ENCODE measurements around the gene DMRTB1.

The DMRTB1 gene

DNA sequence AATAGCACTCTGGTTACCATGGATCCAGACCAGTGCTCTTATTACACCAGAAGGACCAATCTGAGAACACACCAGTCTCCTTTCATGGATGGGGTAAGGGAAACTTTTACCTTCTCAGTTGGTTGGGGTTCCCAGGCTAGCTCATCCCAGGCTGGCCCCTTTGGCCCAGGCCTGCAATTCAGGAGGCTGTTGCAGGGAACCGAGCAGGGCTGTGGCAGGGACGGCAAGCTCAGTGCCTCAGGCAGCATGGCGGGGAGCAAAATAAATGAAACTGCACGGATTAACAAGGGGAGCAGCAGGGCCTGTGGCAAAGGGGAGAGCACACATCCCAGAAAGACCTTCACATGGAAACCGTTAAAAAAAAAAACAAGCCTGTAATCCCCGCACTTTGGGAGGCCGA, 57.0 kb downstream of the DMRTB1 start:
- no peak for DNase-seq (ENCODE audit: low read depth)
- H3K4me3 ChIP-seq (ENCODE audit: low read depth, low read length), result no peak overlapping the region
- TF ChIP-seq, protein P1, sequence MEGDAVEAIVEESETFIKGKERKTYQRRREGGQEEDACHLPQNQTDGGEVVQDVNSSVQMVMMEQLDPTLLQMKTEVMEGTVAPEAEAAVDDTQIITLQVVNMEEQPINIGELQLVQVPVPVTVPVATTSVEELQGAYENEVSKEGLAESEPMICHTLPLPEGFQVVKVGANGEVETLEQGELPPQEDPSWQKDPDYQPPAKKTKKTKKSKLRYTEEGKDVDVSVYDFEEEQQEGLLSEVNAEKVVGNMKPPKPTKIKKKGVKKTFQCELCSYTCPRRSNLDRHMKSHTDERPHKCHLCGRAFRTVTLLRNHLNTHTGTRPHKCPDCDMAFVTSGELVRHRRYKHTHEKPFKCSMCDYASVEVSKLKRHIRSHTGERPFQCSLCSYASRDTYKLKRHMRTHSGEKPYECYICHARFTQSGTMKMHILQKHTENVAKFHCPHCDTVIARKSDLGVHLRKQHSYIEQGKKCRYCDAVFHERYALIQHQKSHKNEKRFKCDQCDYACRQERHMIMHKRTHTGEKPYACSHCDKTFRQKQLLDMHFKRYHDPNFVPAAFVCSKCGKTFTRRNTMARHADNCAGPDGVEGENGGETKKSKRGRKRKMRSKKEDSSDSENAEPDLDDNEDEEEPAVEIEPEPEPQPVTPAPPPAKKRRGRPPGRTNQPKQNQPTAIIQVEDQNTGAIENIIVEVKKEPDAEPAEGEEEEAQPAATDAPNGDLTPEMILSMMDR (IDR thresholded peaks at IDR 0.05; ENCODE audit: insufficient read depth, low read depth, low read length, missing control alignments), result no peak
